HG03103 (cell line): Measurements from ENCODE around the gene CAB39.
A peak's percentile ranks its signal among the peaks of the same experiment; 100 is the strongest.

Experiments
- ATAC-seq: cut with Tn5 transposase; IDR thresholded peaks from one replicate; pipeline ENCODE4 v1.9.1; 2021; ENCODE audit warnings: low read depth; ENCODE audit not compliant: unreplicated experiment

The CAB39 gene

DNA sequence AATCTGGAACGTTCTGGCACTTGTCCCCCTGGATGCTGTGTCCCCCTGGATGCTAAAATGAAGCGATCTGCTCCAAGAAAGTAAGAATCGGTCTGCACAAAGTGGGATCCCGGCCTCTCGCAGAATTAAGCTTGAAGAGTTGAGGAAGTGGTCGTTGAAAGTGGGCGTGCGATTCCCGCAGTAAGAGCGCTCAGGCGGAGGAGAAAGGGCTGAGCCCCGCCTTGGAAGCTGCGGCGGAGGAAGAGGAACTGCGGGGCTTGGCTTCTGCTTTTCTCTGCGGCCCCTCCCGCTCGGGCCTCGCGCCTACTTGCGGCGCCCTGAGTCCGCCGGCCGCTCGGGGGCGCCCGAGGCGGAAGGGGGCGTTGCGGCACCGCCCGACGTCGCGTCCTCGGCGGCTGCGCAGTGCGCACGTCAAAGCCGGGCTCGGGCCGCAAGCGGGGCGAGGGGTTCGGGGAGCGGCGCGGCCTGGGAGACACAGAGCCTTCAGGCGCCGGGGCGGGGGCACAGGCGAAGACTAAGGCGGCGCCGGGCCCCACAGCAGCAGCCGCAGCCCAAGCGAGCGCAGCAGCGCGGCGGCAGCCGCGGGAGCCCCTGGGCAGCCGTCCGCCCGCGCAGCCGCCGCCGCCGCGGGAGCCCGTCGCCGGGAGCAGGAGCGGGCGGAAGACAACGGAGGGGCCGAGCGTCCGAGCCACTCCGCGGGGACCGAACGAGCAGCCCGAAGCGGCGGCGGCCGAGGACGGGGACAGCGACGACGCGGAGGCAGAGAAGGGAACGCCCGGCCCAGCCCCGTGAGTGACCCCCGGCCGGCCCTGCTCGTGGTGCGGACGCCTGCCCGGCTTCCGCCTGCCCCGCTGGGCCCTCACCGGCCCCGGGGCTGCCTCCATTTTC, at the start of gene CAB39:
Gene CAB39 (plus strand): TSS at position 400 of the 888 bp plus-strand sequence. CDS start 47,160 bp downstream, outside the sequence.
- ATAC-seq, result peak; percentile 78

DNA sequence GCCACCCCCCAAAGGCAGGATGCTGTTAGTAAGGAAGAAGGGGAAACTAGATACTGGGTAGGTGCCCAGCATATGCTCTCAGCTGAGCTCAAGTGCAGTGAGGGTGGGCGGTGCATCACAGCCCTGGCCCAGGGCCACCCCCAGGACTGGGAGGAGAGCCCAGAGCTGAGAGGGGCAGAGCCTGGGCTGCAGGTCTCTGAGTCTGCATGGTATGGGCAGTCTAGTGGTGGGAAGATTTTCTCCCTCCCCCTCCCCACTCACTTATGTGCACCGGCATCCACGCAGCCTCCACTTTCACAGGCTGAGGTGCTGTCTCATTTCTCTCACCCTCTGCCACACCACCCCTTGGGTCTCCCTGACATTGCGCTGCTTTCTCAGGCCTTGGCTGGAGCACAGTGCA, 48.5 kb upstream of the CAB39 start:
- no peak for ATAC-seq

DNA sequence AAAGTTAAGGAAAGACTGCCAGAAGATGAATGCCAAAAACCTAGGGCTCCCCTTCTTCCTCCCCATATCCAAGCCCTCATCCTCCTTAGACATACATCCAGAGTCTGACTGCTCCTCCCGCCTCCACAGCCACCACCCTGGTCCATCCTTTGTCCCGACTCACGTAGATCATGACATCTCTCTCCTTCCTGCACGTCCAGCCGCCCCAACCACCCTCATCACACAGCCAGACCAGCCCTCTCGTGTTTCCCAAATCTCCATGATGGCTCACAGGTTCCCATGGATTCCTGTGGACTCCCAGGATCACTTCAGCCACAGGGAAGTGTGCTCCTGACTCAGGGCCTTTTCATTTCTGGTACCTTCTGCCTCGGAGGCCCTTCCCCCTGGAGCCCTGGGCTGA, 47.8 kb upstream of the CAB39 start:
- no peak for ATAC-seq

DNA sequence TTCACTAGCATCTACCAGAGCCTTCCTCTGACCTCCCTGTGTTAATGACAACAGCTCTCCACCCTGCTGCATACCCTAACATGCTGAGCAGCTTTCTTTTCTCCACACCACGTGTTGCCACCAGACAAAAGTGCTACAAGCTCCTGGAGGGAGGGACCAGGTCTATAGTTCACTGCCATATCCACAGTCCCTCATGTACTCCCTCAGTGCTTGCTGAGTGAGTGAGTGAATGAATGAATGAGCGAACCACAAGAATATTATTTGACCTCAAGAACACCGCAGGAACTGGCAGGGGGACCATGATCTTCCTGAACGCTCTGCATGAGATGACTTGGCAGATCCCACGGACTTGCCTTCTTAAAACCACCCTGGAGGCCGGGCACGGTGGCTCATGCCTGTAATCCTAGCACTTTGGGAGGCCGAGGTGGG, 47.4 kb upstream of the CAB39 start:
- ATAC-seq, result no peak

DNA sequence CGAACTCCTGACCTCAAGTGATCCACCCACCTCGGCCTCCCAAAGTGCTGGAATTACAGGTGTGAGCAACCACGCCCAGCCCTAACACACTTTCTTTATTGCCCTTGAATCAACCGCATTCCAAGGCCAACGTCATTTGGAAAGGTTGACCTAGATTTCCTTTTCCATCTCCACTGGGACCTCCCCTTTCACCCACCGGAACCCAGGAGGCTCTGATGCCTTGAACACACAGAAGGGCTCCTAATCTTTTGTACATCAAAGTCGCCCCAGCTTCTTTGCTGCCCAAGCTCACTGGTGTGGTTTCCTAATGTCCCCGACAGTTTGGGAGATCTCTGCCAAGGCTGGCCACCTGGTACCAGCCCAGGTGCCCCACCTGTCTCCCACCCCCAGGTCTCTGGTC, 46.2 kb upstream of the CAB39 start:
- no peak for ATAC-seq

DNA sequence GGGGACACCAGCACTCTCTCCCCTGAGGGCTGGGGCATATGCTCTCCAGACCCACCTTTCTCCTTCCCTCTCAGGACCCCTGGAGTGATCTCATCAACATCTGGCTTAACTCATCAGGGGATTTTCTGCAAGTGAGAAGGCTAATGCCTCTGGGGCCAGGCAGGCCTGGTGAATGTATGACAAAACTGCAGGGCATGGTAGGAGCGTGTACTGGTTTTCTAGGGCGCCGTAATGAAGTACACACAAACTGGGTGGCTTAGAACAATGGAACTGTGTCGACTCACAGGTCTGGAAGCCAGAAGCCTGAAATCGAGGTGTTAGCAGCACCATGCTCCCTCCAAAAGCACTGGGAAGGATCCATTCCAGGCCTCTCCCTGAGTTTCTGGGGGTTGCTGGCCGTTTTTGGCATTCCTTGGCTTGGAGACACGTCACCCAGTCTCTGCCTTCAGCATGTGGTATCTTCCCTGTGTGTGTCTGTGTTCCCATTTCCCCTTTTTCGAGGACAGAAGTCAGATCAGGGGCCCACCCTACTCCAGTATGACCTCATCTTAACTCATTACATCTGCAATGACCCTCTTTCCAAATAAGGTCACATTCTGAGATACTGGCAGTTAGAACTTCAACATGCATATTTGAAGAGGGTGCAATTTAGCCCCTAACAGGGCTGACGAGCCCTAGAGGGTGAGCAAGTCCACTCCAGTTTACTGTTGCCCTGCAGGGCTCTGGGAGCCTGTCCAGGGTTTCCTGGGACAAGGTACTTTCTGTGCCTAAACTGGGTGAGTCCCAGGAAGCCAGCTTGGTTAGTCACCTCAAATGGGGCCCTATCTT, 45.5 kb upstream of the CAB39 start:
- ATAC-seq, result no peak

DNA sequence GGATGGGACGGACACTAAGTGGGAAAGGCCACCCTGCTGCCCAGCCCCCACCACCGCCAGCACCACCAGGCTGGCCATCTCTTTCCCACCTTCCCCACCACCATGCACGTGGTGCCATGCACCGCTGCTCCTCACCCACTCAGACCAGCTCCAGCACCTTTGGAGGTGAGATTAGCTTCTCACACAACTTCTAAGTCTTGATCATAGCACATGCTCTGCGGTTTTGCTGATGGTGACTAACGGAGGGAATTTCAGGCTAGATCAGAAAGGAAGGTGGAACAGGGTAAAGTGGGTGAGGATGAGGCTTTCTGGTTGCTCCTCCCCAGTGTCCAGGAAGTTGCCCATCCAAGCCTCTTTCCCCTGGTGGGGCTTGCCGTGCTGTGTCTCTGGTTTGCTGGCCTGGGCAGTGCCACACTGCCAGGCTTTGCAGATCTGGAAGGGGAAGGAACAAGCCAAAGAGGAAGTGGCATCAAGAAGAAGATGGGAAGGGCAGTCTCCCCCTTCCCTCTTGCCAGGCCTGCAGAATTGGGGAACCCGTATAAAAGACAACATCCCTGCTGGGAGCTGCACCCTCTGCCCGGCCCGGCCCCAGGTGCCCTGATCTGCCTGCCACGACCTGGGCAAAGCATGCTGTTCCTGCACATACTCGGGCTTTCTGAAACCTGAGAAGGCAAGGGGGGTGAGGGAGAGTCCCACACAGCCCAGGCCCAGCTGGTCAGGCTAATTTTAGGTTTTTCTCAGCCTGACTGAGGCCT, 44.3 kb upstream of the CAB39 start:
- peak; percentile 38 for ATAC-seq

DNA sequence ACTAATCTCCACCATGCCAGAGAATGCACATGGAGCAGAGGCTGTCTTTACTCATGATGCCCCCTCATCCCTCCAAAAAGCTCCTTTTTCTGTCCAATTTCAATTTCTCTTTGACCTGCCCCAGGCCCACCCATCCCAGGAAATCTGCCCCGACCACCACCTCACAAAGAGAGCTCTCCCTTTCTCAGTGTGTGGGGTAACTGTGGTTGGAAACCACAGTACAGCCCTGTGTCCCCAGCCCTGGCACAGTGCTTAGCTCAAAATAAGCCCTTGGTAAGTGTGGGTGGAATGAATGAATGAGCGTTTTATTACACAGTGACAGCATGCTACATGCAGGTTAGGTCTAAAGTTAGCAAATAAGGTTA, 43.7 kb upstream of the CAB39 start:
- ATAC-seq, result peak; percentile 29

DNA sequence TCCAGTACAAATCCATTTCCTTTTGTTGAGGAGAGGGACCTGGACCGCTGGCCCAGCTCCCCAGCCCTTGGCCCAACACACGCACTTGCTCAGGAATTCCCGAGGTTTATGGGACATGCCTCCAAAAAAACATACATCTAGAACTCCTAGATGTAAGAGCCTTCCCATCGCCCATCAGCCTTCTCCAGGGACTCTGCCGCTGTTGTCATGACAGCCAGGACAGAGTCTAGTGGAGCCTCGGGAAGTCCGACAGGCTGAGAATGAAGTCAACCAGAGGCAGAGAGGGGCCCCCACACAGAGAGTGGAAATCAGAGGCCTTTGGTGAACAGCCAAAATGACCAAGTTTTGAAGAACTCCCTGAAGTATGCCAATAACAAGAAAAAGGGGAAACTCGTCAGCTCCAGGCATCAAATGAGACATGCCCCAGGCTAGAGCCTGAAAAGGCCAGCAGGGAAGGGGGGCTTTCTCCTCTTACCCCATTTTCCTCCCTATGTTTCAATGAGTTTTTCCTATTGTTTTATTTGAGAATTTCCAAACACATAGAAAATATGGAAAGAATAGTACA, 43.2 kb upstream of the CAB39 start:
- no peak for ATAC-seq

DNA sequence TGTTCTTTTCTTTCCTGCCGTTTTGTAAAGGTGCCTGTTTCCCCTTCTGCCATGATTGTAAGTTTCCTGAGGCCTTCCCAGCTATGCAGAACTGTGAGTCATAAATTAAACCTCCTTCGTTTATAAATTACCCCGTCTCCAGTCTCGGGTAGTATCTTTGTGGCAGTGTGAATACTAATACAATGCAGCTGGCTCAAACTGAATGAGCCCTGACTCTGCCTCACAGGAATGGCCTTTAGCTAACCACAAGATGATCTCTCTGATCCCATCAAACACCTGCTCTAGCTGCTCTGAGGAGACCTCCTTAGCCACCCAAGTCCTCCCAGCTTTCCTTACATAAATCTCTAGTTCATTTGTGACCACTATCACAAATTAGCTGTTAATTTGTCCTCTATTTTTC, 41.5 kb upstream of the CAB39 start:
- ATAC-seq, result no peak

DNA sequence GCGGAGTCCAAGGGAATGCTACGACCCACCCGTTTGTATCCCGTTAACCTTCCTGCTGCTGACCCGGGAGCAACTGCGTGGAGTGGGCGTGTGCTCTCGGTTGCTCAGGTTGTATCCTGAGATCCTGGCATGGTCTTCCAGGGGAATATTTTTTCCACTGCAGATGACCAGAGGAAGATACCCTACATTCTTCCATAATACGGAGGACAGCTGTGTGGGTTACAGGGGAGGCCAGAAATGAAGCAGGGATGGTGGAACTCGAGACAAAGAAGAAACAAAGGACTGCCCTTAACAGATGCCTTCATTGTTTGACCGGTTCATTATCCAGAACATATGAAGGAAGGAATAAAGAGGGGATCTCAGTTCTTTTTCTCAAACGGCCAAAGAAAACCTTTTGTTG, 39.8 kb upstream of the CAB39 start:
- no peak for ATAC-seq

DNA sequence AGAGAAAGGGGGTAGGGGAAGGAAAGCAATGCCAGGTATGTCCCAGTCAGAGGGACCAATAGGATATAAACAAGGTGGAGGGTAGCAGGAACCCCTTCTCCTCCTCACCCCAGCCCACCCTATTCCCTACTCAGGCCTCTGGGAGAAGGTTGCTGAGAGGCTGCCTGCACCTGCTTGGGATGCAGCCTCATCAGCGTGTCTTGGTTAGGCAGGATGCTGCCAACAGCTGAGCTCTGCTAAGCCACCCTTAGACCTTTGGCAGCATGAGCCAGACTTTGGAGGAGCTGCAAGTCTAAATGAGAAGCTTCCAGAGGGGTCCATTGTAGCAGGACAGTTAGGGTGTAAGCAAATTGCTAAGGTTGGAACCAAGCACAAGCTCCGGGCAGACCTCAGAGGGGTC, 38.2 kb upstream of the CAB39 start:
- no peak for ATAC-seq

DNA sequence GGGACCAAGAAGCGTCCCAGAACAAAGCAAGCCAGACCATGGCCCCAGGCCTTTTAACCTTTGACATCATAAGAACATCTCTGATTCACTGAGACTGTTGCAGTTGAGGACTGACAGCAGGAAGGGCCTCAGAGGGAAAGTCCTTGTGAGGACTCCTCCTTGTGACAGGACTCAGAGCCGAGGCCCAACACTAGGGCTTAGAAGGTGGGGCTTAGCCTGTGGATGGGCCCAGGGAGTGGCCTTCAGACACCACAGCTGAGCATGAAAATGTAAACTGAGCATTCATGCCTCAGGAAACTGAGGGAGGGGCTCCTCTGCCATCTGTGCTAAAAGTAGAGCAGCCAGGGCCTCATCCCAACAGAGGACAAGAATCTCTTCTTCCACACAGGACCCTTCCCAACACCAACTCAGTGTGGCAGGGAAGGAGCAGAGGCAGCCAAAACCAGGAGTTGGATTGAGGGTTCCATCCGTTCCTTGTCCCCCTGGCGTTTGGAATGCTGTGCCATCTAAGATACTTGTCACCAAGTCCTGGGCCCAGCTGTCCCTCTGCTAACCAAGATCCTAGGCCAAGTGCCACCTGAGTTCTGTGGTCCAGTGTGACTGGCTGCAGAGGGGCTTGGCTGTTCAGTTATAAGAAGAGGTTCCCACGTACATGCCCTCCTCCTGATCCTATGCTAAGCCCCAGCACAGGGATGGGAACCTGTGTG, 37.5 kb upstream of the CAB39 start:
- no peak for ATAC-seq

DNA sequence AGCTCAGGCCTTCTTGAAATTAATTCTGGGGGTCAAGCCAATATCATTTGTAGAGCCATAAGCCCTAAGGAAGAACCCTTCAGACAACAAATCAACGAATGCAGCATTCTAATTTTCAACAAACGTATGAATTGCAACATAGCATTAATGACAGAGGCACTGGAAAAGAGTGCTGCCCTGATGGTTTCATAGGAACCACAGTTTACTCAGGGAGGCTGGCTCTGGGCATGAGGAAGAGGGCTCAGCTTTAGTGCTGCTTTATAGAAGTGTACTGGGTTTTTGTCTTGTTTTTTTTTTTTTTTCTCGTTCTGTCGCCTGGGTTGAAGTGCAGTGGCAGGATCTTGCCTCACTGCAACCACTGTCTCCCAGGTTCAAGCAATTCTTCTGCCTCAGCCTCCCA, 36.1 kb upstream of the CAB39 start:
- ATAC-seq, result no peak

DNA sequence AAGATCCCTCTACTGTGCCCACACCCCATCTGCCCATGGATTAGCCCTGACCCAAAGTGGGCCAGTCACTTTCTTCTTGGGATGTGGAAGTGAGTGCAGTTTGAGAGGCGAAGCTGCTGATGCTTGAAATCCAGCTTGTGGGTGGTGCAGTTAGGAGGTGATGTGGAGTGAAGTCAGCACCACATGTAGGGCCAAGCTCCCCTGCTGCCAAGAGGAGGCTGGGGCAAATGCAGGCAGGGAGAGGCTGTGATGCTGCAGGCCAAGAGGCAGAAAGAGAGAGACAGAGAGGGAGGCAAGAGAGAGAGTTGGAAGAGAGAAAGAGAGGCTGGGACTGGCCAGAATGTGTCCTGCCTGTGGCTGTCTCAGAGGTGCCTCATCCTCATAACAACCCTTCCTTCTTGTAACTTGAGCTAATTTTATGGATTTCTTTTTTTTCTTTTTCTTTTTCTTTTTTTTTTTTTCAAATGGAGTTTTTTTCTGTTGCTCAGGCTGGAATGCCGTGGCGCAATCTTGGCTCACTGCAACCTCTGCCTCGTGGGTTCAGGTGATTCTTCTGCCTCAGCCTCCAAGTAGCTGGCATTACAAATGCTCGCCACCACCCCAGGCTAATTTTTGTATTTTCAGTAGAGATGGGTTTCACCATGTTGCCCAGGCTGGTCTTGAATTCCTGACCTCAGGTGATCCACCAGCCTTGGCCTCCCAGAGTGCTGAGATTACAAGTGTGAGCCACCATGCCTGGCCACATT, 35.3 kb upstream of the CAB39 start:
- no peak for ATAC-seq

DNA sequence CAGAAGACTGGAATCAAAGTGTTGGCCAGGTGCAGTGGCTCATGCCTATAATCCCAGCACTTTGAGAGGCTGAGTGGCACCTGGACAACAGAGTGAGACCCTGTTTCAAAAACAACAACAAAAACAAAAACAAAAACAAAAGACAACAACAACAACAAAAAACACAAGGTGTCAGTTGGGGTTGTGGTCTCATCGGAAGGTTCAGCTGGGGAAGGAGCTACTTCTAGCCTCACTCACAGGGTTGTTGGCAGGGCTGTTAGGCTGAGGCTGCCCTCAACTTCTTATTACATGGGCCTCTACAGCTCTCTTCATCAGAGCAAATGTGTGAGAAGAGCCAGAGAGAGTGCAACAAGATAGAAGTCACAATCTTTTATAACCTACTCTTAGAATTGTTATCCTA, 34.6 kb upstream of the CAB39 start:
- ATAC-seq, result no peak

DNA sequence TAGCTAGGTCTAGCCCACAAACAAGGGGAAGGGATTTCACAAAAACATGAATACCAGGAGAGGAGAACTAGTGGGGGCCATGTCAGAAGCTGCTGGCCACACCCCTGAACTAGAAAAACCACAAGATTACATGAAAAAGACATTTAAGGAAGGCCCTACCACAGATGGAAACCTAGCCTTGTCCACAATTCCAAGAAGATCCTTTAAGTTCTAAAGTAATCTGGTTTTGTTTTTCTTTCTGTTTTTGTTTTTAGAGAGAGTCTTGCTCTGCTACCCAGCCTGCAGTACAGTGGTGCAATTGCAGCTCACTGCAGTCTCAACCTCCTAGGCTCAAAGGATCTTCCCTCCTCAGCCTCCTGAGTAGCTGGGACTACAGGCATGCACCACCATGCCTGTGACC, 34.2 kb upstream of the CAB39 start:
- no peak for ATAC-seq

DNA sequence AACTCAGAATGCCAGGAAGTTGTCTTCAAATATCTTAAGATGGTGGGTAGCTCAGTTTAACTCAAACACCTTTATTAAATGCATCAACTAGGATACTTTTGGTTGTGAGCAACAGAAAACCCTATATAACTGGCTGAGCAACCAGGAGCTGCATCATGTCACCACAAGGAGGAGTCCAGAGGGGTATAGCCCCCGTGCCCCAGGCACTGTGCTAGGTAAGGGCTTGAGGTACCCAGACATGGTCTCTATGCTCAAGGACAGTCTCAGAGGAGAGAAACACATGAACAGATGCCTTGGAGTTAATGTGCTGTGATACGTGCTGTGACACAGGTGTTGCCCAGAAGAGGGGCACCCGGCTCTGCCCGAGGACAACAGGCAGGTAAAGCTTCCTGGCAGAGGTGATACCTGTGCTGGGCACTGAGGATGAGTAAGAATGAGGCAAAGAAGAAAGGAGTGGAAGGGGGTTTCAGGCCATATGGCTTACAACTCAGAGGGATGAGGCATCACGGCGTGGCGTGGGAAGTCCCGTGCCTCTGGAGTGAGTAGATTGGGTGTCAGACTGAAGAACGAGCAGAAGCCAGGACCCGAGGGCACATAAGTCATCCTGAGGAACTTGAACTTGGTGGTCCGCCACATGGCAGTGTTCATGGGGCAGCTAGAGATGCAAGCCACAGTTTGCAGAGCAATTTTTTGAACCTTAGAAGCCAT, 32.0 kb upstream of the CAB39 start:
- no peak for ATAC-seq

DNA sequence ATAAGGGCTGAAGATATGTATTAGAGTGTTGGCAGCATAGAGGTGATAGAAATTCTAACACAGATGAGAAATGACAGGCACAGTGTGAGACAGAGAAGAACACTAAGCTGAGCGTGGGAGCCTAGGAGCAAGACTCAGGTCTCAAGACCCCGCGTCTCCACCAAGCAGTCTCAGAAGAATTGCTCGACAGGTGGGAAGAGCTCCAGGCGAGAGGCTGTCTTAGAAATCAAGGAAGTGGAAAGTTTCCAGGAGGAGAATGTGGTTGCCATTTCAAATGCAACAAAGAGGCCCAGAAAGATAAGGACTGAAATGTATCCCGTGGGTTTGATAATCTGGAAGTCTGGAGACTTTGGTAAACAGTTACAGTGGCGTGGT, 31.5 kb upstream of the CAB39 start:
- ATAC-seq, result no peak
